ENCODE data around the gene LRRC18. TPM values are rescaled to one million over a fixed set of nuclear protein-coding genes. Genes with fewer than 3 reads are reported as not detected.

Gene LRRC18
- total RNA-seq, 4 donors from 2014 or later = 0.21 TPM; not detected in 3

DNA sequence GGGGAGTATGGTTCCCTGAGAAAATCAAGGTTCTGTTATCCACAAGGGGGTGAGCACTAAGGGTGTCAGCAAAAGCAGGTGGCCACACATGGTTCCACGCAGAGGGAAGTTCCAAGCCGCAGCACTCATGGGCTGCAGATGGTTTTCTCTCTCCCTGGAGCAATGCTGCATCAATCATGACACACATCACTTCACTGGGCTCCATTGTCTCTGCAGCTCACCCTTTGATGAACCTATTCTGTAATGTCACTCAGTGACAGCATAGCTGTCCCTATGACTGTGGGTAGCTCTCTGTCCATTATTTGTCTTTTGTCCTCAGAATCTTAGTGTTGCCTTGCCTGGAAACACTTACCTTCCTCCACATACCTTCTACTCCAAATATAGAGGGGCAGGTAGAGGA is 34.8 kb downstream of the LRRC18 start:
- no peak for TF ChIP-seq POLR2A (IDR thresholded peaks at IDR 0.05)
- TF ChIP-seq, protein P1, sequence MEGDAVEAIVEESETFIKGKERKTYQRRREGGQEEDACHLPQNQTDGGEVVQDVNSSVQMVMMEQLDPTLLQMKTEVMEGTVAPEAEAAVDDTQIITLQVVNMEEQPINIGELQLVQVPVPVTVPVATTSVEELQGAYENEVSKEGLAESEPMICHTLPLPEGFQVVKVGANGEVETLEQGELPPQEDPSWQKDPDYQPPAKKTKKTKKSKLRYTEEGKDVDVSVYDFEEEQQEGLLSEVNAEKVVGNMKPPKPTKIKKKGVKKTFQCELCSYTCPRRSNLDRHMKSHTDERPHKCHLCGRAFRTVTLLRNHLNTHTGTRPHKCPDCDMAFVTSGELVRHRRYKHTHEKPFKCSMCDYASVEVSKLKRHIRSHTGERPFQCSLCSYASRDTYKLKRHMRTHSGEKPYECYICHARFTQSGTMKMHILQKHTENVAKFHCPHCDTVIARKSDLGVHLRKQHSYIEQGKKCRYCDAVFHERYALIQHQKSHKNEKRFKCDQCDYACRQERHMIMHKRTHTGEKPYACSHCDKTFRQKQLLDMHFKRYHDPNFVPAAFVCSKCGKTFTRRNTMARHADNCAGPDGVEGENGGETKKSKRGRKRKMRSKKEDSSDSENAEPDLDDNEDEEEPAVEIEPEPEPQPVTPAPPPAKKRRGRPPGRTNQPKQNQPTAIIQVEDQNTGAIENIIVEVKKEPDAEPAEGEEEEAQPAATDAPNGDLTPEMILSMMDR (IDR thresholded peaks at IDR 0.05) = no peak
- intact Hi-C loops (cut with DNase I; ENCODE audit: low total_unique reads) = no loop called here
- Histone ChIP-seq H3K4me3 (no peak overlapping the region), H3K27me3 (no peaks in the 10 kb centered on the region), H3K4me1 (no peaks in the 10 kb centered on the region), H3K27ac (no peak overlapping the region), H3K9me3 (no peaks in the 10 kb centered on the region), H3K36me3 (no peaks in the 10 kb centered on the region)
- DNase-seq = no peak

DNA sequence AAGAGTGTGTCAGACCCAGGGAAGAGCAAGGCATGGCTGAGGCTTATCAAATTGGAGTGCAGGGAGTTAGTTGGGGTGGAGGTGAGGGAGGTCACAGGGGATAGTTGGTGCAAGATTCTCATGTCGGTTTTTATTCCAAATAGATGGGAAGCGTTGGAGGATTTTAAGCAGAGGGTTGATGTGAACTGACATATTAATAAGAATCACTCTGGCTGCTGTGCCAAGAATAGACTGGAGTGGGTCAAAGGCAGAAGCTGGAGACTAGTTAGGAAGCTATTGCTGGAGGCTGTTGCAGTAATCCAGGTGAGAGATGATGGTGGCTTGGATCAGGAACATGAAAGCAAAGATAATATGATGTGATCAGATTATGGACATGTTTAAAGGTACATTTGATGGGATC is 36.5 kb downstream of the LRRC18 start:
- no peak for TF ChIP-seq POLR2A (IDR thresholded peaks at IDR 0.05)
- TF ChIP-seq, protein P1 (IDR thresholded peaks at IDR 0.05) = no peak
- intact Hi-C loops (cut with DNase I; ENCODE audit: low total_unique reads) = no loop called here

DNA sequence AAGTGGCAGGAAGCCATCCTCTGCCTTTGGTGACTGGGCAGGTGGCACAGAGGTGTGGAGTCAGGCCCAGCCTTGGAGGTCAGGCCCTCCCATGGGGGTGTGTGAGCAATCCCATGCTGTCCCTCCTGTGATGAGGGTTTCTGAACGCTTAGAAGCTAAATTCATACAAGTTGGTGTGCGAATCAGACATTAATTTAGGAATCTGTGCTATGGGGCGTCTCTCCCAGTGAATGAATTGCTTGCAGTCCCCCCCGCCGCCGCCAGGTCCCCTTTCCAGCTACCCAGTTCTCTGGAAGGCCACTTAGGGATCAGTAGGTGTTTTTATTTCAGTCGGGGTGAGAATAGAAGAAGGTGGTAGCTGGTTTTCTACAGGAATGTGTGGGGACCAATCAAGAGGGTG is 37.5 kb downstream of the LRRC18 start:
- intact Hi-C loops (cut with DNase I; ENCODE audit: low total_unique reads) = no loop called here
- Histone ChIP-seq H3K4me1 (no peaks in the 10 kb centered on the region), H3K27ac (no peak overlapping the region), H3K9me3 (no peaks in the 10 kb centered on the region), H3K4me3 (no peak overlapping the region), H3K36me3 (no peaks in the 10 kb centered on the region), H3K27me3 (no peaks in the 10 kb centered on the region)
- DNase-seq = no peak
- TF ChIP-seq, protein P1 (IDR thresholded peaks at IDR 0.05) = no peak
- TF ChIP-seq POLR2A (IDR thresholded peaks at IDR 0.05) = no peak

More for the DNA sequence above, 36.5 kb downstream of the LRRC18 start:
- Histone ChIP-seq H3K4me1 (no peaks in the 10 kb centered on the region), H3K36me3 (no peaks in the 10 kb centered on the region), H3K27me3 (no peaks in the 10 kb centered on the region), H3K9me3 (no peaks in the 10 kb centered on the region), H3K27ac (no peak overlapping the region), H3K4me3 (no peak overlapping the region)
- no peak for DNase-seq

DNA sequence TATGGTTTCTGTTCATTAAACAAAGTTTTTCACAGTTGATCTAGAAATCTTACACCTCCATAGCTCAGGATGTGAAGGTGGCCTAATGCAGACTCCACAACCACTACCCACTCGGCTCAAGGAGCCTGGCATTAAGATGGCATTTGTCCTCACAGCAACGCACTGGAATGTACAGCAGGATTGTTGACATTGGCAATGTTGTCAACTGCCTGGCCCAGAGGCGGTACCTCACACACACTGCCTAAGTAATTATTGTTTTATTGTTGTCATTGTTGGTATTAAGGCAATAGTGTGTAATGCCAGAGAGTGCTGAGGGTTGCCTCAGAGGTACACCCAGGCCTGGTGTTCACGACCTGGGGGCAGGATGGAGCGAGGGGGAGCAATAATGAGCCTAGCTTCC is 38.3 kb downstream of the LRRC18 start:
- Histone ChIP-seq H3K27ac (no peak overlapping the region), H3K4me3 (no peak overlapping the region), H3K4me1 (no peaks in the 10 kb centered on the region), H3K27me3 (no peaks in the 10 kb centered on the region), H3K36me3 (no peaks in the 10 kb centered on the region), H3K9me3 (no peaks in the 10 kb centered on the region)
- no peak for DNase-seq
- TF ChIP-seq POLR2A (IDR thresholded peaks at IDR 0.05) = no peak
- TF ChIP-seq, protein P1 (IDR thresholded peaks at IDR 0.05) = no peak
- intact Hi-C loops (cut with DNase I; ENCODE audit: low total_unique reads) = no loop called here

DNA sequence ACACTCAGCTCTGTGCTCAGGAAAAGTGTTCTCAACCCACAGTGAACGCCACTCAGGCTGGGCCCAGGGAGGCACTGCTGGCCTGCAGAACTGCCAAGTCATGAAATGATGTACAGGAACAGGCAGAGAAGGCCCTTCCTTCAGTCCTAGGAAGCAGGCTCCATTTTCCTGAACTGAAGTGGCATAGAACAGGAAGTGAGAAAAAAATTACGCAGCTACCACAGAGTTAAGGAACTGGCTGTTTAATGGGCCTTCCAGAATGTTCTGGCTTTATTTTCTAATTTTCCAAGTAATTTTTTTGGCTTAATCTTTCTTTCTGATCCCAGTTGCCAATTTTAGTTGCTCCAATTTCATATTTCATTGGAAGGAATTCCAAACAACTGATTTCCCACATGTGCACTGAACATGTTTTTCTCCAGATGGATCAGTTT is 39.3 kb downstream of the LRRC18 start:
- H3K9me3 ChIP-seq = no peaks in the 10 kb centered on the region
- H3K36me3 ChIP-seq = no peaks in the 10 kb centered on the region
- H3K27ac ChIP-seq = no peak overlapping the region
- TF ChIP-seq, protein P1 (IDR thresholded peaks at IDR 0.05) = no peak
- TF ChIP-seq POLR2A (IDR thresholded peaks at IDR 0.05) = no peak
- no peaks in the 10 kb centered on the region for H3K4me1 ChIP-seq
- no peak for DNase-seq
- no peak overlapping the region for H3K4me3 ChIP-seq
- H3K27me3 ChIP-seq = no peaks in the 10 kb centered on the region
- intact Hi-C loops (cut with DNase I; ENCODE audit: low total_unique reads) = no loop called here

All from uterus (tissue), 4 donors.